ENCODE data around the gene PPP1CC. TPM values are rescaled to one million over a fixed set of nuclear protein-coding genes. Genes with fewer than 3 reads are reported as not detected.

The PPP1CC gene
- total RNA-seq, 2 experiments from 2014 or later: 146 to 264 TPM

DNA sequence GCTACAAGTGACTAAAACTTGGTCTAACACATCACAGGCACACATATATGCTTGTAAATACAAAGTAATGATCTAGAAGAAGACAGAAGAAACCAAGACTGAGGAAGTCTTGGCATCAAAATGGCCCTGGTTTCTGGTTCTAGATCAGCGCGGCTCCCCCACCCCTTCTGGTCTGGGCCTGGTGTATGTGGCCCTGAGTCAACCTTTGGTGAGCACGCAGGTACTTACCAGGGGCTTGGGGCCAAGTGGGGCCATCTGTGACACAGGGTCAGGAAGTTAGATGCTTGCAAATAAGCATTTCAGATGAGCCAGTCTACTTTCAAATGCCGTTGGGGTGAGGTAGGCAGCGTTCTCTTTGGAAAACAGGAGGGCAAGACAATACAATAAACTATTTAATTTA is 40.6 kb downstream of the PPP1CC start:
- peaks cover 10% of the 10 kb centered on the region for H3K4me1 ChIP-seq (ENCODE audit: insufficient read depth, low read length, poor library complexity, severe bottlenecking)
- intact Hi-C loops (cut with micrococcal nuclease; ENCODE audit: unreplicated experiment): no loop called here

DNA sequence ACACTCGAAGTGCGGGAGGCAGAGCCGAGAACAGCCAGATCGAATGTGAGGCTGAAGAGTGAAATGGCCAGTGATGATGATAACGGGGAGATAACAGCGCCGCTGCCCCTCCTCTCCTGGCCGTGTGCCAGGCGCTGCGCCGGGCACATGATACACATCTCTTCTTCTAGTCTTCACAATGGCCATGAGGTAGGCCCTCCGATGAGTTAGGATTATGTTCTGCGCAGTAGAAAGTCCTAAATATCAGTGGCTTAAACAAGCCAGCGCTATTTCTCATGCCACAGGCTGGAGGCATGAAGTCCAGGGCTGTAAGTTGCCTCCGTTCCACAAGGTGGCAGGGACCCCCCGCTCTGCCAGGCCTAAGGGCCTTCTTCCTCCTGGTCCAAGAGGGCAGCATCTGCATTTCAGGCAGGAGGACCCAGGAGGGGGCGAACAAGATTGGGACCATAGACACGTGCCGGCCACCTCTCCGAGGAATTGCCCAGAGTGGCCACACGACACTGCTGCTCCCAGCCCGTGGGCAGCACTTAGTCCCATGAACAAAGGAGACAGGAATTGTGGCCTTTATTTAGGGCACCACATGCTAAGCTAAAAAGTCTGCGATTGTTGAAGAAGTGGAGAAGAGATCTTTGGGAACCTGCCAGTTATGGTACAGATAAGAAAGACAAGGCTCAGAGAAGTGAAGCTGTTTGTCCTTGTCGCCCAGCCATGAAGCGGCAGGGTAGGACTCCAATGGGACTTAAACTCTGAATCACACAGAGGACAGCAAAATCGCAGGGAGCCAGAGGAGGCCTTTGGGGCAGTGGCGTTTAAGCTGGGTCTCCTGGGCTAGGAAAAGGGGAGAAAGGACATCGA is 42.9 kb downstream of the PPP1CC start:
- peak; percentile 37 for DNase-seq (ENCODE audit: low spot score)
- H3K9me2 ChIP-seq (ENCODE audit: insufficient read depth, low read length): no peaks in the 10 kb centered on the region
- ChIA-PET POLR2A (no interaction called here), CTCF (ENCODE audit: unreplicated experiment) (no interaction called here)
- H3K4me2 ChIP-seq (ENCODE audit: low read length): no peak overlapping the region
- no peaks in the 10 kb centered on the region for H3K36me3 ChIP-seq (ENCODE audit: insufficient read depth, low read length)
- no peaks in the 10 kb centered on the region for H3K9me3 ChIP-seq (ENCODE audit: low read length)
- intact Hi-C loops (cut with micrococcal nuclease; ENCODE audit: unreplicated experiment): loop anchor here (2.0 kb wide), 4 partner anchors 127 to 249 kb away; partner anchors contain the start of gene ARPC3
- H3K4me1 ChIP-seq (ENCODE audit: insufficient read depth, low read length, poor library complexity, severe bottlenecking): peaks cover 10% of the 10 kb centered on the region
- no peaks in the 10 kb centered on the region for H3K79me2 ChIP-seq (ENCODE audit: insufficient read depth, low read depth, low read length)
- no peak overlapping the region for H2AFZ ChIP-seq (ENCODE audit: low read length)
- BruUV-seq (replicated peaks): no TSS peak
- H4K20me1 ChIP-seq (ENCODE audit: insufficient read depth, low read length): no peaks in the 10 kb centered on the region
- H3K27ac ChIP-seq (ENCODE audit: low read depth, low read length, poor library complexity, severe bottlenecking): no peak overlapping the region
- no peak overlapping the region for H3K4me3 ChIP-seq (ENCODE audit: low read depth, low read length, poor library complexity, severe bottlenecking)
- no peak for TF ChIP-seq EZH2phosphoT487 (IDR thresholded peaks at IDR 0.05; ENCODE audit: borderline replicate concordance, low read depth, low read length)
- TF ChIP-seq, protein P1, sequence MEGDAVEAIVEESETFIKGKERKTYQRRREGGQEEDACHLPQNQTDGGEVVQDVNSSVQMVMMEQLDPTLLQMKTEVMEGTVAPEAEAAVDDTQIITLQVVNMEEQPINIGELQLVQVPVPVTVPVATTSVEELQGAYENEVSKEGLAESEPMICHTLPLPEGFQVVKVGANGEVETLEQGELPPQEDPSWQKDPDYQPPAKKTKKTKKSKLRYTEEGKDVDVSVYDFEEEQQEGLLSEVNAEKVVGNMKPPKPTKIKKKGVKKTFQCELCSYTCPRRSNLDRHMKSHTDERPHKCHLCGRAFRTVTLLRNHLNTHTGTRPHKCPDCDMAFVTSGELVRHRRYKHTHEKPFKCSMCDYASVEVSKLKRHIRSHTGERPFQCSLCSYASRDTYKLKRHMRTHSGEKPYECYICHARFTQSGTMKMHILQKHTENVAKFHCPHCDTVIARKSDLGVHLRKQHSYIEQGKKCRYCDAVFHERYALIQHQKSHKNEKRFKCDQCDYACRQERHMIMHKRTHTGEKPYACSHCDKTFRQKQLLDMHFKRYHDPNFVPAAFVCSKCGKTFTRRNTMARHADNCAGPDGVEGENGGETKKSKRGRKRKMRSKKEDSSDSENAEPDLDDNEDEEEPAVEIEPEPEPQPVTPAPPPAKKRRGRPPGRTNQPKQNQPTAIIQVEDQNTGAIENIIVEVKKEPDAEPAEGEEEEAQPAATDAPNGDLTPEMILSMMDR (conservative IDR thresholded peaks at IDR 0.05; ENCODE audit: low read length): peak; percentile 55

More for the DNA sequence above, 40.6 kb downstream of the PPP1CC start:
- DNase-seq (ENCODE audit: low spot score): no peak
- Histone ChIP-seq H3K4me3 (ENCODE audit: low read depth, low read length, poor library complexity, severe bottlenecking) (no peak overlapping the region), H3K4me2 (ENCODE audit: low read length) (no peak overlapping the region), H3K27ac (ENCODE audit: low read depth, low read length, poor library complexity, severe bottlenecking) (no peak overlapping the region), H3K36me3 (ENCODE audit: insufficient read depth, low read length) (no peaks in the 10 kb centered on the region), H3K79me2 (ENCODE audit: insufficient read depth, low read depth, low read length) (no peaks in the 10 kb centered on the region), H4K20me1 (ENCODE audit: insufficient read depth, low read length) (no peaks in the 10 kb centered on the region), H3K9me3 (ENCODE audit: low read length) (no peaks in the 10 kb centered on the region), H2AFZ (ENCODE audit: low read length) (no peak overlapping the region), H3K9me2 (ENCODE audit: insufficient read depth, low read length) (no peaks in the 10 kb centered on the region)
- no TSS peak for BruUV-seq (replicated peaks)
- CTCF ChIA-PET (ENCODE audit: unreplicated experiment): no interaction called here
- POLR2A ChIA-PET: no interaction called here
- TF ChIP-seq, protein P1 (conservative IDR thresholded peaks at IDR 0.05; ENCODE audit: low read length): no peak
- no peak for TF ChIP-seq EZH2phosphoT487 (IDR thresholded peaks at IDR 0.05; ENCODE audit: borderline replicate concordance, low read depth, low read length)

Measured in OCI-LY7 (cell line).